WTC11 (cell line): ENCODE results near the gene TEP1. TPM values are rescaled to one million over a fixed set of nuclear protein-coding genes. Genes with fewer than 3 reads are reported as not detected.
A peak's percentile ranks its signal among the peaks of the same experiment; 100 is the strongest.

Experiments
- ATF1 ChIP-seq: sonication (generic); formaldehyde crosslinking; IDR thresholded peaks from 2 replicates; pipeline ENCODE4 v1.8.1; 2023; ENCODE audit warnings: mild to moderate bottlenecking, moderate library complexity, missing genetic modification reagents
- CREM ChIP-seq: sonication (generic); formaldehyde crosslinking; IDR thresholded peaks from 2 replicates; pipeline ENCODE4 v1.8.1; 2022; ENCODE audit warnings: mild to moderate bottlenecking, missing genetic modification reagents, moderate library complexity
- ELF4 ChIP-seq: sonication (generic); formaldehyde crosslinking; IDR thresholded peaks from 2 replicates; pipeline ENCODE4 v1.8.1; 2022; ENCODE audit warnings: low read depth, mild to moderate bottlenecking, moderate library complexity, missing genetic modification reagents
- ETV6 ChIP-seq: sonication (generic); formaldehyde crosslinking; IDR thresholded peaks from 2 replicates; pipeline ENCODE4 v1.8.1; 2022; ENCODE audit warnings: mild to moderate bottlenecking, missing genetic modification reagents
- HMGA2 ChIP-seq: fragments of 250-450 bp; sonication (Bioruptor Pico); IDR thresholded peaks from 2 replicates; pipeline ENCODE4 v1.4.0; 2021; ENCODE audit warnings: mild to moderate bottlenecking, moderate library complexity
- IRF2 ChIP-seq: sonication (generic); formaldehyde crosslinking; IDR thresholded peaks from 2 replicates; pipeline ENCODE4 v1.8.0; 2022; ENCODE audit warnings: low read depth, missing genetic modification reagents, borderline replicate concordance
- MXD4 ChIP-seq: fragments of 250-450 bp; sonication (Bioruptor Pico); IDR thresholded peaks from 2 replicates; pipeline ENCODE4 v1.8.0; 2021; ENCODE audit warnings: mild to moderate bottlenecking, moderate library complexity, borderline replicate concordance
- MYBL2 ChIP-seq: sonication (generic); formaldehyde crosslinking; IDR thresholded peaks from 2 replicates; pipeline ENCODE4 v1.8.1; 2023; ENCODE audit warnings: mild to moderate bottlenecking, moderate library complexity, missing genetic modification reagents
- NFATC4 ChIP-seq: fragments of 250-450 bp; sonication (Bioruptor Pico); IDR thresholded peaks from 2 replicates; pipeline ENCODE4 v1.9.0; 2021; ENCODE audit warnings: mild to moderate bottlenecking
- SMAD4 ChIP-seq: sonication (generic); formaldehyde crosslinking; IDR thresholded peaks from 2 replicates; pipeline ENCODE4 v1.8.0; 2022; ENCODE audit warnings: mild to moderate bottlenecking, missing genetic modification reagents
- SOX15 ChIP-seq: fragments of 250-450 bp; sonication (Bioruptor Pico); IDR thresholded peaks from 2 replicates; pipeline ENCODE4 v1.9.0; 2021; ENCODE audit warnings: mild to moderate bottlenecking
- ZBTB21 ChIP-seq: sonication (generic); formaldehyde crosslinking; IDR thresholded peaks from 2 replicates; pipeline ENCODE4 v1.8.1; 2023; ENCODE audit warnings: mild to moderate bottlenecking, missing genetic modification reagents, borderline replicate concordance
- ZNF232 ChIP-seq: sonication (generic); formaldehyde crosslinking; IDR thresholded peaks from 2 replicates; pipeline ENCODE4 v1.8.0; 2022; ENCODE audit warnings: mild to moderate bottlenecking, missing genetic modification reagents
- ZNF317 ChIP-seq: sonication (generic); formaldehyde crosslinking; IDR thresholded peaks from 2 replicates; pipeline ENCODE4 v1.8.1; 2023; ENCODE audit warnings: low read depth, mild to moderate bottlenecking, moderate library complexity, missing genetic modification reagents, borderline replicate concordance
- ZNF423 ChIP-seq: fragments of 250-450 bp; sonication (Bioruptor Pico); IDR thresholded peaks from 2 replicates; pipeline ENCODE4 v2.1.2; 2022; ENCODE audit warnings: mild to moderate bottlenecking, moderate library complexity
- ZNF671 ChIP-seq: fragments of 250-450 bp; sonication (Bioruptor Pico); IDR thresholded peaks from 2 replicates; pipeline ENCODE4 v1.8.0; 2021; ENCODE audit warnings: mild to moderate bottlenecking
- total RNA-seq: library from RNA; stranded (reverse); gene quantifications from 3 replicates; pipeline ENCODE4 v1.2.3, GENCODE V29; 2021
- TF ChIP-seq, protein P1 (sequence below): fragments of 250-450 bp; sonication (Bioruptor Pico); IDR thresholded peaks from 2 replicates; pipeline ENCODE4 v1.9.0; 2021; ENCODE audit warnings: moderate library complexity, mild to moderate bottlenecking, inconsistent platforms, borderline replicate concordance
- TF ChIP-seq, protein P2 (sequence below): sonication (generic); formaldehyde crosslinking; IDR thresholded peaks from 2 replicates; pipeline ENCODE4 v1.8.0; 2022; ENCODE audit warnings: mild to moderate bottlenecking, missing genetic modification reagents
- TF ChIP-seq, protein P3 (sequence below): sonication (generic); formaldehyde crosslinking; IDR thresholded peaks from 2 replicates; pipeline ENCODE4 v1.8.0; 2023; ENCODE audit warnings: missing genetic modification reagents, mild to moderate bottlenecking, borderline replicate concordance
- TF ChIP-seq, protein P4 (sequence below): fragments of 250-450 bp; sonication (Bioruptor Pico); IDR thresholded peaks from 2 replicates; pipeline ENCODE4 v1.9.0; 2021; ENCODE audit warnings: mild to moderate bottlenecking
- TF ChIP-seq, protein P5 (sequence below): sonication (generic); formaldehyde crosslinking; IDR thresholded peaks from 2 replicates; pipeline ENCODE4 v1.8.1; 2023; ENCODE audit warnings: mild to moderate bottlenecking, missing genetic modification reagents, moderate library complexity
- TF ChIP-seq, protein P6 (sequence below): sonication (generic); formaldehyde crosslinking; conservative IDR thresholded peaks from 2 replicates; pipeline ENCODE4 v1.8.1; 2023; ENCODE audit warnings: mild to moderate bottlenecking, low read depth, missing genetic modification reagents, moderate library complexity
- TF ChIP-seq, protein P7 (sequence below): fragments of 250-450 bp; sonication (Bioruptor Pico); IDR thresholded peaks from 2 replicates; pipeline ENCODE4 v1.9.0; 2021; ENCODE audit warnings: mild to moderate bottlenecking
- TF ChIP-seq, protein P8 (sequence below): sonication (generic); formaldehyde crosslinking; IDR thresholded peaks from 2 replicates; pipeline ENCODE4 v1.8.1; 2023; ENCODE audit warnings: mild to moderate bottlenecking, missing genetic modification reagents

The TEP1 gene
- total RNA-seq, 1 experiment from 2014 or later = 16.0 TPM

DNA sequence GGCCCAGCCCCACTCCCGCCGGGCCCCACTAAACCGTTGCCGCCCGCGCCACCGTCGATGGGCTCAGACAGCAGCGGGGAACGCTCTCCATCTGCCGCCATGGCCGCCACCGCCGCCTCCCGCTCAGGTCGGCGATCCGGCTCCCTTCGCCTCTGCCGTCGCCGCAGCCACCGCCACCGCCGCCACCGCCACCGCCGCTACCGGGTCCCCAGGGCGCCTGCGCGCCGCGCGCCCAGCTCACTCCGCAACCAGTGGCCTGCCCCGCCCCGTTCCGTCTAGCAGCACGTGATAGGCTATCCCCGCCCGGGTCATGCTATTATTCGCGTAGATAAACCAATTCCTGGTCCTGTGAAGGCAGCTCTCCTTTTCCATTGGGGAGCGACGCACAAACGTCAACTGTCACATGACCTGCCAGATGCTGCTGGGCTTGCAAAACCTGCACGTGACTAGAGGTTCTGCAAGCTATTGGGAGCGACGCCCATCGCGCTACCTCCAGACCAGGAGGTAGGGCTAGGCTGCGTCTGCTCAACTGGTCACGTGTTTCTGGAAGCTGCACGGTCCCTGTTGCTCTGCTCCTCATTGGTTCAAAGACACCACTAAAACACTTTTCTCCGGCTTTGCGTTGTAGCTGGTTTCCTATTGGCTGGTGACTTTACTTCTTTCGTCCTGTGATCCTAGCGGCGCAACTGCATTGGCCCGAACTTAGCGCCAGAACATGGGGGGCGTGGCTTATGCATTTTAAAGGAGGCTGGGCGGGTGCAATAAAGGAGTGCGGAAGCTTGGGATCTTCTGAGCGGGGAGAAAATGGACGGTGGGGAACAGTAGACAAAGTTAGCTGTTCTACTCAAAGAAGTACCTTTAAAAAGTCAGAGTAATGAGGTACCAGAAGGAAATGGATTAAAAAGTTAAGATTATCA is 48.2 kb upstream of the TEP1 start, which contains the start of gene PIP4P1 (continued):
- TF ChIP-seq MYBL2 (0 out of 2 replicates have a peak, but pooled peaks have one; percentile 75), SOX15 (CRISPR knock-in tag) (no peak), CREM (CRISPR knock-in tag) (peak; percentile 63; the same call in 1 of the 2 replicates), ZNF232 (peak; percentile 85; the same call in 1 of the 2 replicates), SMAD4 (CRISPR knock-in tag) (no peak), NFATC4 (CRISPR knock-in tag) (no peak), ZNF671 (CRISPR knock-in tag) (no peak), ETV6 (CRISPR knock-in tag) (peak; percentile 79), HMGA2 (CRISPR knock-in tag) (peak; percentile 29; the same call in 1 of the 2 replicates), ZNF423 (no peak), ZNF317 (CRISPR knock-in tag) (no peak), MXD4 (CRISPR knock-in tag) (no peak), IRF2 (CRISPR knock-in tag) (no peak), ZBTB21 (0 out of 2 replicates have a peak, but pooled peaks have one; percentile 18), ATF1 (CRISPR knock-in tag) (no peak), ELF4 (CRISPR knock-in tag) (no peak)
- TF ChIP-seq, protein P1, sequence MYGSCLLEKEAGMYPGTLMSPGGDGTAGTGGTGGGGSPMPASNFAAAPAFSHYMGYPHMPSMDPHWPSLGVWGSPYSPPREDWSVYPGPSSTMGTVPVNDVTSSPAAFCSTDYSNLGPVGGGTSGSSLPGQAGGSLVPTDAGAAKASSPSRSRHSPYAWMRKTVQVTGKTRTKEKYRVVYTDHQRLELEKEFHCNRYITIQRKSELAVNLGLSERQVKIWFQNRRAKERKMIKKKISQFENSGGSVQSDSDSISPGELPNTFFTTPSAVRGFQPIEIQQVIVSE = no peak
- TF ChIP-seq, protein P2, sequence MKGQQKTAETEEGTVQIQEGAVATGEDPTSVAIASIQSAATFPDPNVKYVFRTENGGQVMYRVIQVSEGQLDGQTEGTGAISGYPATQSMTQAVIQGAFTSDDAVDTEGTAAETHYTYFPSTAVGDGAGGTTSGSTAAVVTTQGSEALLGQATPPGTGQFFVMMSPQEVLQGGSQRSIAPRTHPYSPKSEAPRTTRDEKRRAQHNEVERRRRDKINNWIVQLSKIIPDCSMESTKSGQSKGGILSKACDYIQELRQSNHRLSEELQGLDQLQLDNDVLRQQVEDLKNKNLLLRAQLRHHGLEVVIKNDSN (CRISPR knock-in tag) = peak; percentile 100
- TF ChIP-seq, protein P3, sequence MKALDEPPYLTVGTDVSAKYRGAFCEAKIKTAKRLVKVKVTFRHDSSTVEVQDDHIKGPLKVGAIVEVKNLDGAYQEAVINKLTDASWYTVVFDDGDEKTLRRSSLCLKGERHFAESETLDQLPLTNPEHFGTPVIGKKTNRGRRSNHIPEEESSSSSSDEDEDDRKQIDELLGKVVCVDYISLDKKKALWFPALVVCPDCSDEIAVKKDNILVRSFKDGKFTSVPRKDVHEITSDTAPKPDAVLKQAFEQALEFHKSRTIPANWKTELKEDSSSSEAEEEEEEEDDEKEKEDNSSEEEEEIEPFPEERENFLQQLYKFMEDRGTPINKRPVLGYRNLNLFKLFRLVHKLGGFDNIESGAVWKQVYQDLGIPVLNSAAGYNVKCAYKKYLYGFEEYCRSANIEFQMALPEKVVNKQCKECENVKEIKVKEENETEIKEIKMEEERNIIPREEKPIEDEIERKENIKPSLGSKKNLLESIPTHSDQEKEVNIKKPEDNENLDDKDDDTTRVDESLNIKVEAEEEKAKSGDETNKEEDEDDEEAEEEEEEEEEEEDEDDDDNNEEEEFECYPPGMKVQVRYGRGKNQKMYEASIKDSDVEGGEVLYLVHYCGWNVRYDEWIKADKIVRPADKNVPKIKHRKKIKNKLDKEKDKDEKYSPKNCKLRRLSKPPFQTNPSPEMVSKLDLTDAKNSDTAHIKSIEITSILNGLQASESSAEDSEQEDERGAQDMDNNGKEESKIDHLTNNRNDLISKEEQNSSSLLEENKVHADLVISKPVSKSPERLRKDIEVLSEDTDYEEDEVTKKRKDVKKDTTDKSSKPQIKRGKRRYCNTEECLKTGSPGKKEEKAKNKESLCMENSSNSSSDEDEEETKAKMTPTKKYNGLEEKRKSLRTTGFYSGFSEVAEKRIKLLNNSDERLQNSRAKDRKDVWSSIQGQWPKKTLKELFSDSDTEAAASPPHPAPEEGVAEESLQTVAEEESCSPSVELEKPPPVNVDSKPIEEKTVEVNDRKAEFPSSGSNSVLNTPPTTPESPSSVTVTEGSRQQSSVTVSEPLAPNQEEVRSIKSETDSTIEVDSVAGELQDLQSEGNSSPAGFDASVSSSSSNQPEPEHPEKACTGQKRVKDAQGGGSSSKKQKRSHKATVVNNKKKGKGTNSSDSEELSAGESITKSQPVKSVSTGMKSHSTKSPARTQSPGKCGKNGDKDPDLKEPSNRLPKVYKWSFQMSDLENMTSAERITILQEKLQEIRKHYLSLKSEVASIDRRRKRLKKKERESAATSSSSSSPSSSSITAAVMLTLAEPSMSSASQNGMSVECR (CRISPR knock-in tag) = peak; percentile 39; the same call in 1 of the 2 replicates
- TF ChIP-seq, protein P4, sequence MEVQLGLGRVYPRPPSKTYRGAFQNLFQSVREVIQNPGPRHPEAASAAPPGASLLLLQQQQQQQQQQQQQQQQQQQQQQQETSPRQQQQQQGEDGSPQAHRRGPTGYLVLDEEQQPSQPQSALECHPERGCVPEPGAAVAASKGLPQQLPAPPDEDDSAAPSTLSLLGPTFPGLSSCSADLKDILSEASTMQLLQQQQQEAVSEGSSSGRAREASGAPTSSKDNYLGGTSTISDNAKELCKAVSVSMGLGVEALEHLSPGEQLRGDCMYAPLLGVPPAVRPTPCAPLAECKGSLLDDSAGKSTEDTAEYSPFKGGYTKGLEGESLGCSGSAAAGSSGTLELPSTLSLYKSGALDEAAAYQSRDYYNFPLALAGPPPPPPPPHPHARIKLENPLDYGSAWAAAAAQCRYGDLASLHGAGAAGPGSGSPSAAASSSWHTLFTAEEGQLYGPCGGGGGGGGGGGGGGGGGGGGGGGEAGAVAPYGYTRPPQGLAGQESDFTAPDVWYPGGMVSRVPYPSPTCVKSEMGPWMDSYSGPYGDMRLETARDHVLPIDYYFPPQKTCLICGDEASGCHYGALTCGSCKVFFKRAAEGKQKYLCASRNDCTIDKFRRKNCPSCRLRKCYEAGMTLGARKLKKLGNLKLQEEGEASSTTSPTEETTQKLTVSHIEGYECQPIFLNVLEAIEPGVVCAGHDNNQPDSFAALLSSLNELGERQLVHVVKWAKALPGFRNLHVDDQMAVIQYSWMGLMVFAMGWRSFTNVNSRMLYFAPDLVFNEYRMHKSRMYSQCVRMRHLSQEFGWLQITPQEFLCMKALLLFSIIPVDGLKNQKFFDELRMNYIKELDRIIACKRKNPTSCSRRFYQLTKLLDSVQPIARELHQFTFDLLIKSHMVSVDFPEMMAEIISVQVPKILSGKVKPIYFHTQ = no peak
- TF ChIP-seq, protein P5, sequence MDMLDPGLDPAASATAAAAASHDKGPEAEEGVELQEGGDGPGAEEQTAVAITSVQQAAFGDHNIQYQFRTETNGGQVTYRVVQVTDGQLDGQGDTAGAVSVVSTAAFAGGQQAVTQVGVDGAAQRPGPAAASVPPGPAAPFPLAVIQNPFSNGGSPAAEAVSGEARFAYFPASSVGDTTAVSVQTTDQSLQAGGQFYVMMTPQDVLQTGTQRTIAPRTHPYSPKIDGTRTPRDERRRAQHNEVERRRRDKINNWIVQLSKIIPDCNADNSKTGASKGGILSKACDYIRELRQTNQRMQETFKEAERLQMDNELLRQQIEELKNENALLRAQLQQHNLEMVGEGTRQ (CRISPR knock-in tag) = peak; percentile 100
- TF ChIP-seq, protein P6, sequence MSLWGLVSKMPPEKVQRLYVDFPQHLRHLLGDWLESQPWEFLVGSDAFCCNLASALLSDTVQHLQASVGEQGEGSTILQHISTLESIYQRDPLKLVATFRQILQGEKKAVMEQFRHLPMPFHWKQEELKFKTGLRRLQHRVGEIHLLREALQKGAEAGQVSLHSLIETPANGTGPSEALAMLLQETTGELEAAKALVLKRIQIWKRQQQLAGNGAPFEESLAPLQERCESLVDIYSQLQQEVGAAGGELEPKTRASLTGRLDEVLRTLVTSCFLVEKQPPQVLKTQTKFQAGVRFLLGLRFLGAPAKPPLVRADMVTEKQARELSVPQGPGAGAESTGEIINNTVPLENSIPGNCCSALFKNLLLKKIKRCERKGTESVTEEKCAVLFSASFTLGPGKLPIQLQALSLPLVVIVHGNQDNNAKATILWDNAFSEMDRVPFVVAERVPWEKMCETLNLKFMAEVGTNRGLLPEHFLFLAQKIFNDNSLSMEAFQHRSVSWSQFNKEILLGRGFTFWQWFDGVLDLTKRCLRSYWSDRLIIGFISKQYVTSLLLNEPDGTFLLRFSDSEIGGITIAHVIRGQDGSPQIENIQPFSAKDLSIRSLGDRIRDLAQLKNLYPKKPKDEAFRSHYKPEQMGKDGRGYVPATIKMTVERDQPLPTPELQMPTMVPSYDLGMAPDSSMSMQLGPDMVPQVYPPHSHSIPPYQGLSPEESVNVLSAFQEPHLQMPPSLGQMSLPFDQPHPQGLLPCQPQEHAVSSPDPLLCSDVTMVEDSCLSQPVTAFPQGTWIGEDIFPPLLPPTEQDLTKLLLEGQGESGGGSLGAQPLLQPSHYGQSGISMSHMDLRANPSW (CRISPR knock-in tag) = no peak
- TF ChIP-seq, protein P7, sequence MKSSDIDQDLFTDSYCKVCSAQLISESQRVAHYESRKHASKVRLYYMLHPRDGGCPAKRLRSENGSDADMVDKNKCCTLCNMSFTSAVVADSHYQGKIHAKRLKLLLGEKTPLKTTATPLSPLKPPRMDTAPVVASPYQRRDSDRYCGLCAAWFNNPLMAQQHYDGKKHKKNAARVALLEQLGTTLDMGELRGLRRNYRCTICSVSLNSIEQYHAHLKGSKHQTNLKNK = no peak
- TF ChIP-seq, protein P8, sequence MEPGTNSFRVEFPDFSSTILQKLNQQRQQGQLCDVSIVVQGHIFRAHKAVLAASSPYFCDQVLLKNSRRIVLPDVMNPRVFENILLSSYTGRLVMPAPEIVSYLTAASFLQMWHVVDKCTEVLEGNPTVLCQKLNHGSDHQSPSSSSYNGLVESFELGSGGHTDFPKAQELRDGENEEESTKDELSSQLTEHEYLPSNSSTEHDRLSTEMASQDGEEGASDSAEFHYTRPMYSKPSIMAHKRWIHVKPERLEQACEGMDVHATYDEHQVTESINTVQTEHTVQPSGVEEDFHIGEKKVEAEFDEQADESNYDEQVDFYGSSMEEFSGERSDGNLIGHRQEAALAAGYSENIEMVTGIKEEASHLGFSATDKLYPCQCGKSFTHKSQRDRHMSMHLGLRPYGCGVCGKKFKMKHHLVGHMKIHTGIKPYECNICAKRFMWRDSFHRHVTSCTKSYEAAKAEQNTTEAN (CRISPR knock-in tag) = no peak
